ENCODE data around the gene TESPA1. TPM values are rescaled to one million over a fixed set of nuclear protein-coding genes. Genes with fewer than 3 reads are reported as not detected.
"Not testable (repeated sequence)": the region's sequence is repeated elsewhere in the genome, so short reads cannot be mapped to it uniquely, and the experiment has no call there.

TESPA1 gene
- polyA plus RNA-seq, 1 donor, result 1.5 TPM

- DNase-seq, result no peak
Measured at GRCh38 chr12:54945082-54945481, 39.5 kb downstream of the TESPA1 start.

DNA sequence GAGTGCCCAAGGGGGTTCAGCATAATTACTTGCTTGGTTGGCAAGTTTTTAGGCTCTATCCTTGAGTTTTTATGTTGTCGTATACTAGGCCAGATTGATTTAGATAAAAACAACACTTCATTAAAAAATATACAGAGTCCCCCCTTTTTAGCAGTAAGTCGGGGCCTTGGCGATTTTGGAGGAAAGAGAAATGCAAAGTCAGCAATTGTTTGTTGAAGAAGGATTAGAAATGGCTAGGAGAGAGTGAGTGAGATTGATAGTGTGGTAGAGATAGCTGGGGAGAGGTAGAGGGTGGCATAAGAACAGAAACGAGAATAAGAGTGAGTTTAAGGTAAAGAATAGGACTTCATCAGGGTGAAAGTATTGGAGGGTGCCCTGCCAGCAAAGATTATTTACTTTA lies 41.3 kb downstream of the TESPA1 start:
- DNase-seq, result not testable (repeated sequence)

GRCh38 chr12:54941659-54942058 lies 42.9 kb downstream of the TESPA1 start:
- DNase-seq, result no peak

DNA sequence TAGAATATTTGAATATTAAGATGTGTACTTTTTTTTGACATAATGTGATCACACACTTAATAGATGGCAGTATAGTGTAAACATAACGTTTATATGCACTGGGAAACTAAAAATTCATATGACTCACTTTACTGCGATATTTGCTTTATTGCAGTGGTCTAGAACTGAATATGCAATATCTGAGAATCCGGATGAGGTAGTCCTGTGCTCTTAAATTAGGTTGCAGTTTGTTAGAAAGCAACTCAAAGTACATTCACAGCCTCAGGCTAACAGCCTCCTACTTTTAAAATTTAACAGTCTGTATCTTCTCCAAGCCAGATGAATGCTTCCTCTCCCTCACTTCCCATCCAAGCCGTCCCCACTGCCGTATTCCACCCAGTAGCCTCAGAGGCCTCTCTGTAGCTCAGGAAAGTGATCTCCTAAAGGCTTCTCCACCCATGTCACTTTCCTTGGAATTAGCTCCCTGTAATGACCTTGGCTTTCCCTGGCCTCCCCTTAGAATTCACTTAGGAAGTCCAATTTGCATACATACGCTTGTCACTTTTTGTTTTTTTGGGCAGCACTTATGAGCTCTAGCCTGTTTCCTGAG lies 43.7 kb downstream of the TESPA1 start:
- DNase-seq, result no peak

GRCh38 chr12:54937929-54938328 lies 46.6 kb downstream of the TESPA1 start:
- no peak for DNase-seq

GRCh38 chr12:54937376-54937775 lies 47.2 kb downstream of the TESPA1 start:
- no peak for DNase-seq

- no peak for DNase-seq
Measured at GRCh38 chr12:54936736-54937135, 47.8 kb downstream of the TESPA1 start.

GRCh38 chr12:54935235-54935951 lies 49.2 kb downstream of the TESPA1 start:
- no peak for DNase-seq

DNA sequence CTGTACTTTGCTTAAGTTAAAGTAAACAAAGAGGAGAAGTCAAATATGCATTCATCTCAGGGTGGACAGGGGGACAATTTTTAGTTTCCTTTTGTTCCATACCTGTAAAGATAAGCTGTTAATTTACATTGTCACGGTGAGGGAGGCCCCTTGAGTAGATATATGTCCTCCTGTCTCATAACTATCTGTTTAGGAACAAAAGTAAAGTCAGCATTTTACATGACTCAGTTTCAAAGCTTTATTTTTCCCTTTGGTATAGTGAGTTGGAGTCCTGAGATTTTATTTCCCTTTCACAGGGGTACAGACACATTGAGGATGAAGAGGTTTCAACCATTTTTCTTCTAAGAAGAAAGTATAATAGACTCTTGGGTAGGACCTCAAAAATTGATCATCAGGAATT lies 50.1 kb downstream of the TESPA1 start:
- no peak for DNase-seq

DNA sequence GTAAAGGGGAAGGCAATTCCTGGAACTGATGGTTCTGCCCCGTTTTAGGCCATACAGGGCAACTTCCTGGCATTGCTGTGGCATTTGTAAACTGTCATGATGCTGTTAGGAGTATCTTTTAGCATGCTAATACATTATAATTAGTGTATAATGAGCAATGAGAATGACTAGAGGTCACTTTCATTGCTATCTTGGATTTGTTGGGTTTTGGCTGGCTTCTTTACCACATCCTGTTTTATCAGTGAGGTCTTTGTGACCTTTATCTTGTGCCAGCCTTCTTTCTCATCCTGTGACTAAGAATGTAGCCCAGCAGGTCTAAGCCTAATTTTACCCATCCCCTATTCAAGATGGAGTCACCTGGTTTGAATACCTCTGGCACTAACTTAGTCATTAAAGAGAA lies 51.2 kb downstream of the TESPA1 start:
- no peak for DNase-seq

GRCh38 chr12:54932691-54933090 lies 51.9 kb downstream of the TESPA1 start:
- no peak for DNase-seq

DNA sequence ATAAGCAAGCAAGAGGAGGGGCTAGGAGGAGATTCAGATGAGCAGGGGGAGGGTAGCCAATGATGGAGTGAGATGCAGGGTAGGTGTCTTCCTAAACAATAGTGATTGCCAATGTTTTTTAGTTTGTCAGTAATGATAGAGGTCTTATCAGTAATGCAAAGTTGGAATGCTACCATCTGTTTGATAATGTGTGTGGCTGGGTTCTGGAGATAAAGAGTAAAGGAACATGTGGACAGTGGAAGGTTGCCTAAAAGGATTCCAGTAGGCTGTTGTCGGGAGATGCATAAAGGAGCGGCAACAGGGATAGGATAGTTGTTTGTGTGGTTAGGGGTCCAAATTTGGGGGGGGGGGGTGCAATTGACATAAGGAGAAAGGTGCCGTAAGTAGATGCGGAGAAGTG lies 52.5 kb downstream of the TESPA1 start:
- DNase-seq, result no peak

GRCh38 chr12:54929998-54930397 lies 54.6 kb downstream of the TESPA1 start:
- DNase-seq, result no peak

- DNase-seq, result no peak
Measured at GRCh38 chr12:54926246-54926645, 58.3 kb downstream of the TESPA1 start.

GRCh38 chr12:54924972-54925707 lies 59.4 kb downstream of the TESPA1 start:
- no peak for DNase-seq

- no peak for DNase-seq
Measured at GRCh38 chr12:54917001-54917488, 67.5 kb downstream of the TESPA1 start.

Other genes with a start within 250 kb of the TESPA1 start
- not detected for gene MUCL1, start 130.2 kb downstream of the TESPA1 start, polyA plus RNA-seq (ENCODE audit: insufficient read length)
- gene NEUROD4, start 35.2 kb upstream of the TESPA1 start, polyA plus RNA-seq (ENCODE audit: insufficient read length), result not detected
- gene OR9K2, start 141.6 kb upstream of the TESPA1 start, polyA plus RNA-seq (ENCODE audit: insufficient read length), result not detected
- not detected for gene OR10A7, start 236.3 kb upstream of the TESPA1 start, polyA plus RNA-seq (ENCODE audit: insufficient read length)

All from hindlimb muscle (tissue), 1 donor.